Right lobe of liver (tissue), 4 donors: ENCODE data around the gene PAFAH1B1.

Source experiments
- CTCF ChIP-seq, 4 donors: fragments of 200-600 bp in 3 of 4; fragments of 450-650 bp in 1 of 4; IDR thresholded peaks; one replicate each; pipeline versions ENCODE4 v1.5.1 to v1.8.0; 2016 to 2022; ENCODE audit warnings: antibody characterized with exemption in 4 of 4, mild to moderate bottlenecking in 2 of 4
- POLR2A ChIP-seq: fragments of 450-650 bp; IDR thresholded peaks from one replicate; pipeline ENCODE4 v1.6.1; 2017; ENCODE audit warnings: antibody characterized with exemption, mild to moderate bottlenecking
- donor health status: DM: no; HTN: no; CAD: no.
- donor health status: DM: no; HTN: no; CAD: no.
- donor health status: DM: no; HTN: yes; CAD: no.

- TF ChIP-seq CTCF (IDR thresholded peaks at IDR 0.05), result no peak
- no peak for TF ChIP-seq POLR2A
Measured at GRCh38 chr17:2684549-2684948, 91.1 kb downstream of the PAFAH1B1 start.
